ENCODE results near the gene SH3RF3.

SH3RF3 gene

DNA sequence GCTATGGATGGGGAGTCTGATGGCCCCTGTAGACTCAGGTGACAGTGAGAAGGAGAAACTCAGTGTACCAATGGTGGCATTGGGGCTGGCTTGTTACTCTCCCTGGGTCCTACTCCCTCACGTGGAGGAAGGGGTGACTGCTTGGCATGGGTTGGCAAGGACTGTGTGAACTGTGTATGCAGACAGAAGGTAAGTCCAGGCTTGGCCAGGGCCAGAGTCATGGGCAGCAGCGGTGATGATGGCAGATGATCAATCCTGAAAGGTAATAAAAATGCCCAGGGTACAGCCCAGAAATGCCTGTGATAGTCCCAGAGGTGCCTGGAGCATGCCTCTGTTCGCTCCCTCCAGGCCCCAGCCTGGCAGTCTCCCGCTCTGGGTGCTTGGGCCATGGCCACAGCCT lies 153.9 kb downstream of the SH3RF3 start:
- H2AFZ ChIP-seq (ENCODE audit: low read depth): no peak overlapping the region
- no peak overlapping the region for H3K4me3 ChIP-seq (IDR thresholded peaks at IDR 0.05; ENCODE audit: insufficient read depth, low read depth, low read length)
- H3K4me1 ChIP-seq (ENCODE audit: low read depth, poor library complexity, severe bottlenecking): no peaks in the 10 kb centered on the region
- H3K27me3 ChIP-seq (ENCODE audit: insufficient read depth, low read depth): no peaks in the 10 kb centered on the region
- H3K36me3 ChIP-seq (ENCODE audit: insufficient read depth): no peaks in the 10 kb centered on the region
- TF ChIP-seq, protein P1, sequence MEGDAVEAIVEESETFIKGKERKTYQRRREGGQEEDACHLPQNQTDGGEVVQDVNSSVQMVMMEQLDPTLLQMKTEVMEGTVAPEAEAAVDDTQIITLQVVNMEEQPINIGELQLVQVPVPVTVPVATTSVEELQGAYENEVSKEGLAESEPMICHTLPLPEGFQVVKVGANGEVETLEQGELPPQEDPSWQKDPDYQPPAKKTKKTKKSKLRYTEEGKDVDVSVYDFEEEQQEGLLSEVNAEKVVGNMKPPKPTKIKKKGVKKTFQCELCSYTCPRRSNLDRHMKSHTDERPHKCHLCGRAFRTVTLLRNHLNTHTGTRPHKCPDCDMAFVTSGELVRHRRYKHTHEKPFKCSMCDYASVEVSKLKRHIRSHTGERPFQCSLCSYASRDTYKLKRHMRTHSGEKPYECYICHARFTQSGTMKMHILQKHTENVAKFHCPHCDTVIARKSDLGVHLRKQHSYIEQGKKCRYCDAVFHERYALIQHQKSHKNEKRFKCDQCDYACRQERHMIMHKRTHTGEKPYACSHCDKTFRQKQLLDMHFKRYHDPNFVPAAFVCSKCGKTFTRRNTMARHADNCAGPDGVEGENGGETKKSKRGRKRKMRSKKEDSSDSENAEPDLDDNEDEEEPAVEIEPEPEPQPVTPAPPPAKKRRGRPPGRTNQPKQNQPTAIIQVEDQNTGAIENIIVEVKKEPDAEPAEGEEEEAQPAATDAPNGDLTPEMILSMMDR (conservative IDR thresholded peaks at IDR 0.05; ENCODE audit: low read depth, low read length): no peak
- H3K9ac ChIP-seq: no peak overlapping the region
- H3K79me2 ChIP-seq (ENCODE audit: insufficient read depth, low read depth): no peaks in the 10 kb centered on the region
- H4K20me1 ChIP-seq (ENCODE audit: insufficient read depth): no peaks in the 10 kb centered on the region
- no peak overlapping the region for H3K27ac ChIP-seq
- no peak overlapping the region for H3K4me2 ChIP-seq

DNA sequence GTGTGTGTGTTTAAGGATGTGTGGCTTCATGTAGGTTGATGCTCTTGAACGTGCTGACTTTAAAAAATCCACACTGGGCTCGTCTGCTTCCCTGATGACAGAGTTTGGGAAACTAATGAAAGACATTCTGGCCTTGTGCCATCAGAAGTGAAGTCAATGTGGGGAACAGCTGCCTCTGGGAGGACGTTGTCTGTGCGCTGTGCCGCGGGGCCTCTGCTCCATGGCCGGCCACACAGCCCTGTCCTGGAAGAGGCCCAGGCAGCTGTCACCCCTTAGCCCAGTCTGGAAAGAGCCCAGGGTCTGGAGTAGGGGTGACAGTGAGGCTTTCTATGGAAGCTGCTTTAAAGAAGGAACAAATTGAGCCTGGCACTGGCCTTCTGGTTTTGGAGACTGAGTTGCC lies 155.8 kb downstream of the SH3RF3 start:
- TF ChIP-seq, protein P1 (conservative IDR thresholded peaks at IDR 0.05; ENCODE audit: low read depth, low read length): no peak
- Histone ChIP-seq H3K4me3 (IDR thresholded peaks at IDR 0.05; ENCODE audit: insufficient read depth, low read depth, low read length) (no peak overlapping the region), H3K27me3 (ENCODE audit: insufficient read depth, low read depth) (no peaks in the 10 kb centered on the region), H3K27ac (no peak overlapping the region), H3K4me2 (no peak overlapping the region), H4K20me1 (ENCODE audit: insufficient read depth) (no peaks in the 10 kb centered on the region), H3K9ac (no peak overlapping the region), H3K79me2 (ENCODE audit: insufficient read depth, low read depth) (no peaks in the 10 kb centered on the region), H3K36me3 (ENCODE audit: insufficient read depth) (no peaks in the 10 kb centered on the region), H2AFZ (ENCODE audit: low read depth) (no peak overlapping the region), H3K4me1 (ENCODE audit: low read depth, poor library complexity, severe bottlenecking) (no peaks in the 10 kb centered on the region)

DNA sequence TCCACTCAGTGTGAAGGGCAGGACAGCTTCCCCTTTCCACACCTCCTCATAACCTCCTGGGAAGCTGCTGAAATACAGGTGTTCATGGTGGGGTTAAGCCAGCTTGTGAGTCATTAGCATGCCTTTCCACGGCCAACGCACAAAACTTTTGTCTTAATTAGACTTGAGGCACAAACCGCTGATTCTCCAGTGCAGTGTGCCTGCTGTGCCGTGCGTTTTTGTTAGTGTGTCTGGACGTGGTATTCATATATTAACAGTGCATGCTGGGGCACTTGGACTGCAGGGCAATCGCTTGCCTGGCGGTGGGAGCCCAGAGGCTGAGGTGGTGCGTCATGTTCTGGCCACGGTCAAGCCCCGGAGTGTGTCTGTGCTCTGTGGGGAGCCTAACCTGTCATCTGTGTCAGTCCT lies 156.2 kb downstream of the SH3RF3 start:
- Histone ChIP-seq H3K27ac (no peak overlapping the region), H3K4me2 (no peak overlapping the region), H3K79me2 (ENCODE audit: insufficient read depth, low read depth) (no peaks in the 10 kb centered on the region)

DNA sequence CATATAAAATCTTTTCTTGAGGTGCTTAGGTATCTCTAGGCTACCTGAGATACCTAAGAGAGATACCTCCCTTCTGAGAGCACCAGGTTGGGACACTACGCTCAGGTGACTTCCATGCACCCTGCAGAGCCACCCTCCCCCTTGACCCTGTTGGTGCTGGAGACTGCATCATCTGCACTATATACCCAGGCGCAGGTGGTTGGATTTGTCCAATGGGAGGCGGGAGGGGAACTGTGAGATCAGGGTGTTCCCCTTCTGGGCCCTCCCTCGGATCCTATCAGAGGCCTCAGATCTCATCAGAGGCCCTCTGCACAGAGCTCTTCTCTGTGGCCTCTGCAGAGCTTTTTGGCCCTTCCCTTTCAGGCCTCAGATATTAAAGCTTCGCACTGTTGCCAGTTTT lies 158.4 kb downstream of the SH3RF3 start:
- Histone ChIP-seq H3K79me2 (ENCODE audit: insufficient read depth, low read depth) (no peaks in the 10 kb centered on the region), H3K4me1 (ENCODE audit: low read depth, poor library complexity, severe bottlenecking) (no peaks in the 10 kb centered on the region)

More for the DNA sequence above, 156.2 kb downstream of the SH3RF3 start:
- no peaks in the 10 kb centered on the region for H3K27me3 ChIP-seq (ENCODE audit: insufficient read depth, low read depth)
- H3K36me3 ChIP-seq (ENCODE audit: insufficient read depth): no peaks in the 10 kb centered on the region
- H4K20me1 ChIP-seq (ENCODE audit: insufficient read depth): no peaks in the 10 kb centered on the region
- no peak overlapping the region for H2AFZ ChIP-seq (ENCODE audit: low read depth)
- no peaks in the 10 kb centered on the region for H3K4me1 ChIP-seq (ENCODE audit: low read depth, poor library complexity, severe bottlenecking)
- H3K9ac ChIP-seq: no peak overlapping the region
- TF ChIP-seq, protein P1 (conservative IDR thresholded peaks at IDR 0.05; ENCODE audit: low read depth, low read length): no peak
- H3K4me3 ChIP-seq (IDR thresholded peaks at IDR 0.05; ENCODE audit: insufficient read depth, low read depth, low read length): no peak overlapping the region

More for the DNA sequence above, 158.4 kb downstream of the SH3RF3 start:
- TF ChIP-seq, protein P1 (conservative IDR thresholded peaks at IDR 0.05; ENCODE audit: low read depth, low read length): no peak
- Histone ChIP-seq H3K9ac (no peak overlapping the region), H3K4me3 (IDR thresholded peaks at IDR 0.05; ENCODE audit: insufficient read depth, low read depth, low read length) (no peak overlapping the region), H3K36me3 (ENCODE audit: insufficient read depth) (no peaks in the 10 kb centered on the region), H4K20me1 (ENCODE audit: insufficient read depth) (no peaks in the 10 kb centered on the region), H3K4me2 (no peak overlapping the region), H2AFZ (ENCODE audit: low read depth) (no peak overlapping the region), H3K27me3 (ENCODE audit: insufficient read depth, low read depth) (no peaks in the 10 kb centered on the region), H3K27ac (no peak overlapping the region)

Measured in KMS-11 (cell line).